Heart right ventricle (tissue), 16 donors: Measurements from ENCODE around the gene RSF1. TPM values are rescaled to one million over a fixed set of nuclear protein-coding genes. Genes with fewer than 3 reads are reported as not detected.

ENCODE experiments used
- ATAC-seq, 8 donors: fragments of 200-7000 bp; cut with Tn5 transposase; one replicate each; pipeline ENCODE4 v1.9.1; 2020; ENCODE audit warnings: mild to moderate bottlenecking in 8 of 8, moderate library complexity in 8 of 8, moderate number of reproducible peaks in 1 of 8
- DNase-seq, 2 donors: peaks; one replicate each; pipeline ENCODE4 v3.0.0-alpha.2; 2020
- H3K27ac ChIP-seq, 10 donors: fragments of 200-600 bp; sonication (generic) in 2 of 10; one replicate each; pipeline versions ENCODE4 v1.5.0 to v1.8.0; 2020 to 2022; ENCODE audit warnings: mild to moderate bottlenecking in 3 of 10
- H3K27me3 ChIP-seq, 7 donors: fragments of 200-600 bp; one replicate each; pipeline ENCODE4 v1.8.0; 2021 to 2022; ENCODE audit warnings: mild to moderate bottlenecking in 2 of 7
- H3K36me3 ChIP-seq, 9 donors: fragments of 200-600 bp; sonication (generic) in 1 of 9; one replicate each; pipeline versions ENCODE4 v1.5.0 to v1.8.0; 2020 to 2022; ENCODE audit warnings: mild to moderate bottlenecking in 2 of 9
- H3K4me1 ChIP-seq, 9 donors: fragments of 200-600 bp; sonication (generic) in 1 of 9; one replicate each; pipeline versions ENCODE4 v1.5.0 to v1.8.0; 2020 to 2022; ENCODE audit warnings: mild to moderate bottlenecking in 4 of 9
- H3K4me3 ChIP-seq, 10 donors: fragments of 200-600 bp; sonication (generic) in 2 of 10; one replicate each; pipeline versions ENCODE4 v1.5.0 to v1.8.0; 2020 to 2022; ENCODE audit warnings: mild to moderate bottlenecking in 7 of 10, moderate library complexity in 2 of 10
- H3K9me3 ChIP-seq, 11 donors: fragments of 200-600 bp in 10 of 11; sonication (generic) in 2 of 11; one replicate each; pipeline versions ENCODE4 v1.5.0 to v1.8.0; 2013 to 2022; ENCODE audit warnings: mild to moderate bottlenecking in 2 of 11, control low read depth in 1 of 11, moderate library complexity in 1 of 11
- CTCF ChIP-seq, 9 donors: fragments of 200-600 bp; sonication (generic) in 2 of 9; IDR thresholded peaks; one replicate each; pipeline versions ENCODE4 v1.5.0 to v1.8.0; 2021 to 2022; ENCODE audit warnings: antibody characterized with exemption in 9 of 9, mild to moderate bottlenecking in 5 of 9, moderate library complexity in 1 of 9
- WGBS, 2 donors: extraction: QIAGEN DNeasy Blood & Tissue Kit; methylation state at CpG; one replicate each; pipeline ENCODE4 v1.1.7; 2013; ENCODE audit warnings: inconsistent platforms in 1 of 2; 5-methylcytosine and 5-hydroxymethylcytosine counted together
- intact Hi-C, 10 donors: fragments of 100-400 bp; cut with DNase I; formaldehyde crosslinking; loops; one replicate each; pipeline versions ENCODE4 v1.11.1 to v1.14.2; 2022
- polyA plus RNA-seq, 2 donors: library from polyadenylated mRNA; stranded (reverse); fragments of 200-250 nt; gene quantifications; one replicate each; pipeline ENCODE4 v1.2.3, GENCODE V29; 2013
- total RNA-seq, 10 donors: library from RNA; stranded (reverse); fragmentation: NEBNext Ultra II Directional in 3 of 10; extraction: Animal tissue kit (Norgen Biotek cat#: 25700) in 3 of 10; gene quantifications; one replicate each; pipeline versions ENCODE4 v1.2.1 to v1.2.4, GENCODE V29; 2021 to 2023
- donor health status: Arrhythmogenic right ventricular cardiomyopathy.
- donor health status: ischemic (EF 13 %, LVEDD 7.1; RV severe dilation, severe dysfunction).
- donor health status: healthy with polysubstance abuse.
- donor health status: DM: no; HTN: yes; CAD: no.
- donor health status: DM: no; HTN: no; CAD: no.
- donor health status: ischemic (EF 25% LVEDD 6.9; RV normal size, moderate dysfunction).
- donor health status: ischemic (EF 25% LVEDD 5.7; RV mildly dilated, moderate dysfunction).
- donor health status: healthy.
- donor health status: DM: yes; HTN: yes; CAD: no.
- donor health status: Ischemic cardiomyopathy.
- donor health status: ischemic (EF 35%, LVEDD 5.7; RV mildly dilated, moderate dysfunction).
- donor health status: nonischemic (EF 11% LVEDD 7.7; RV severe dilation, severe dysfunction).
- donor health status: DM: yes; HTN: yes; CAD: no.
- donor health status: PGD.
- donor health status: ischemic (EF 29% LVEDD 5.4; RV normal size, mild dysfunction).
- donor health status: nonischemic (EF 23%, LVEDD 6.1; RV moderate dilation, normal function).

Gene RSF1
- total and polyA plus RNA-seq, 12 donors, result 4.6 to 55.9 (median 42.6) TPM

- Histone ChIP-seq H3K27me3 (no peaks in the 10 kb centered on the region), H3K4me1 (peaks cover 0 to 23% (median 11%) of the 10 kb centered on the region in 9 donors), H3K9me3 (no peaks in the 10 kb centered on the region), H3K27ac (no peak overlapping the region), H3K36me3 (peaks cover 0 to 9% (median 0%) of the 10 kb centered on the region in 9 donors), H3K4me3 (no peak overlapping the region)
- no peak for DNase-seq
- no peak for ATAC-seq
- 61 to 69% methylated on average over 2 of the region's 2 CpGs for WGBS, 2 donors
- intact Hi-C loops, result loop anchor here in 1 of 10 donors (1.0 kb wide), 1 partner anchor 9 kb away; no protein-coding TSS in a partner anchor
- TF ChIP-seq CTCF (IDR thresholded peaks at IDR 0.05), result no peak
These were observed 44.6 kb downstream of the RSF1 start for GRCh38 chr11:77775936-77776335.

- intact Hi-C loops, result no loop called here
- no peaks in the 10 kb centered on the region for H3K9me3 ChIP-seq
- H3K36me3 ChIP-seq, result peaks cover 0 to 9% (median 0%) of the 10 kb centered on the region in 9 donors
- ATAC-seq (no peak), DNase-seq (no peak)
- TF ChIP-seq CTCF (IDR thresholded peaks at IDR 0.05), result no peak
- no peak overlapping the region for H3K27ac ChIP-seq
- 54 to 59% methylated on average over 4 of the region's 4 CpGs for WGBS, 2 donors
- peaks cover 0 to 34% (median 19%) of the 10 kb centered on the region in 9 donors for H3K4me1 ChIP-seq
- H3K27me3 ChIP-seq, result no peaks in the 10 kb centered on the region
- H3K4me3 ChIP-seq, result no peak overlapping the region
These were observed 49.4 kb downstream of the RSF1 start for GRCh38 chr11:77771135-77771534.

GRCh38 chr11:77770629-77771028 is 49.9 kb downstream of the RSF1 start:
- no peak overlapping the region for H3K4me3 ChIP-seq
- H3K36me3 ChIP-seq, result peaks cover 0 to 6% (median 0%) of the 10 kb centered on the region in 9 donors
- intact Hi-C loops, result no loop called here
- peaks cover 0 to 34% (median 19%) of the 10 kb centered on the region in 9 donors for H3K4me1 ChIP-seq
- ATAC-seq, result no peak
- no peak for DNase-seq
- no peak for TF ChIP-seq CTCF (IDR thresholded peaks at IDR 0.05)
- no peaks in the 10 kb centered on the region for H3K27me3 ChIP-seq
- H3K27ac ChIP-seq, result no peak overlapping the region
- no peaks in the 10 kb centered on the region for H3K9me3 ChIP-seq

- Histone ChIP-seq H3K4me3 (no peak overlapping the region), H3K27ac (no peak overlapping the region), H3K27me3 (no peaks in the 10 kb centered on the region), H3K4me1 (peaks cover 0 to 13% (median 4%) of the 10 kb centered on the region in 9 donors), H3K36me3 (peaks cover 0 to 65% (median 20%) of the 10 kb centered on the region in 9 donors), H3K9me3 (no peaks in the 10 kb centered on the region)
- ATAC-seq, result no peak
- intact Hi-C loops, result no loop called here
- no peak for DNase-seq
- TF ChIP-seq CTCF (IDR thresholded peaks at IDR 0.05), result no peak
These were observed 58.1 kb downstream of the RSF1 start for GRCh38 chr11:77762426-77762825.
